T-helper 2 cell treated with Interferon-gamma antibody and Interleukin-4, amounts not matched to agents 5 μg/mL and 100 μg/mL, for 36 hours (primary cell): Measurements from ENCODE around the gene STARD5.
A peak's percentile ranks its signal among the peaks of the same experiment; 100 is the strongest.

ENCODE experiments used
- DNase-seq: peaks from one replicate; pipeline ENCODE4 v3.0.0; 2021; ENCODE audit warnings: low spot score
- H3K27ac Mint-ChIP-seq: one replicate; pipeline ENCODE4 v1.8.0; 2021; ENCODE audit warnings: mild to moderate bottlenecking, mixed read lengths
- H3K27me3 Mint-ChIP-seq: one replicate; pipeline ENCODE4 v1.8.0; 2021; ENCODE audit warnings: low read depth, mixed read lengths
- H3K36me3 Mint-ChIP-seq: one replicate; pipeline ENCODE4 v1.8.0; 2021; ENCODE audit warnings: low read depth, mixed read lengths
- H3K4me1 Mint-ChIP-seq: one replicate; pipeline ENCODE4 v1.8.0; 2021; ENCODE audit warnings: low read depth, mixed read lengths
- H3K4me3 Mint-ChIP-seq: one replicate; pipeline ENCODE4 v1.8.0; 2022; ENCODE audit warnings: mild to moderate bottlenecking, moderate library complexity, mixed read lengths
- H3K9me3 Mint-ChIP-seq: one replicate; pipeline ENCODE4 v1.8.0; 2021; ENCODE audit warnings: mixed read lengths

The STARD5 gene

DNA sequence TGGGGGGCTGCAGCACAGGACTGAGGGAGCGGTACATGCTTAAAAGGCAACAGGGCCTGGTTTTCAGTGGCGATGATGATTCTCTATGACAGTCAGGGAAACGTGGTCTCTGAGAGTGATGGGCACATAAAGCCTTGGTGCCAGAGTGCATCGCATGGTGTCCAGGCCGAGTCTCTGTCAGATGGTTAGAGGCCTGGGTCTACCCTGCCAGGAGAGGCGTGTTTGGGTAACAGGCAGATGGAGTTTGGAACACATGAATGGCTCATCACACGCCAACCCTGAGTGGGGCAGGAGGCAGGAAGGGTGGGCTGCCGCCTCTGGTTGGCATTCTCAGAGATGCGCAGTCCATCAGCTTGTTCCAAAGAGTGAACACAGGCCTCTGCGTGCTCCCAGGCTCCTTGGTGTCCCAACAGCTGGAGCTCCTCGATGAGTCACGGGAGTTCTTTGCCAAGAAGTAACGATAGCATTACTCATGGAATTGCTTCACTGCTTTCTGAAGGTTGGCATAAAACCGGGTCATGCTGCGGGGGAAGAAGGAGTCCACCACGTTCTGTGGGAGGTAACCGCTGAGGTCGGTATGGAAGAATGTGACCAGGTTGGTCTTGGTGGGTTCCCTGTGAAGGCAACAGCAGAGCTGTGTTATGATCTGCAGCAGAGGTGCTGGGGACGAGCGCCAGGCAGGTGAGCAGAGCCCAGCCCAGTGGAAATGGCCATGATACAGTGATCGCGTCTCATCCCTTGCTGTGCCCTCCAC is 11.0 kb downstream of the STARD5 start:
- Mint-ChIP-seq H3K4me1 (peaks cover 41% of the 10 kb centered on the region), H3K27ac (no peak overlapping the region), H3K9me3 (no peaks in the 10 kb centered on the region), H3K4me3 (no peak overlapping the region), H3K36me3 (peaks cover 73% of the 10 kb centered on the region), H3K27me3 (no peaks in the 10 kb centered on the region)
- no peak for DNase-seq

DNA sequence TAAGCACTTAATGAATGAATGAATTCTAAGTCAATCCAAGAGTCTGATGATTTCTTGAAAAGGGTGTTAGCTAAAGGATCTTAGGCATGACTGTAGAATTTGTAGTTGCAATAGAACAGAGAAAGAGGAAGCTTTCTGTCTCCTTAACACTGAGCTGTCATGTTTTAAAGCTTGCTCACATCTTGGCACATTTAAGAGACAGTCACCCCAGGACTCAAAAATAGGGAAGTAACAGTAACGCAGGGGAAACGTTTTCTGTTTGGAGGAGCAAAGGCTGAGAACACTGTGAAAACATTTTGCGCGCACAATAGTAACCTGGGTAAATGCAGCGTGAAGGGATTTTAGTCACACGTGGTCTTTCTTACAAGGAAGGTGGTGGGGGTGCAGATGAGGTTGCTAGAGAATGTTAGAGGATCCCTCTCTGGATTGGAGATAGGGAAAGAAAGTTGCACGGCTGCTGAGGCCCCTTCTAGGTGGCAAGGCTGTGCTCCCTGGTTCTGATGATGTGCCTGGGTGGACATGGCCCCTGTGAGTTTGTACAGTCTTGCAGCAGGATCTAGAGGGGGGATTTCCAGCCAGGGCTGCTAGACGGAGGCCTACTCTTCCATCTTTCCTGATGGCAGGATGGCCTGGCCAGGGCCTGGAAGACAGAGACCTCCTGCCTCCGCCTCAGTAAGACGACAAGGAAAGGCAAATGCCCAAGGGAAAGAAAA is 12.0 kb downstream of the STARD5 start:
- Mint-ChIP-seq H3K9me3 (no peaks in the 10 kb centered on the region), H3K4me3 (no peak overlapping the region), H3K27ac (peak overlapping the region; percentile 46), H3K4me1 (peaks cover 45% of the 10 kb centered on the region), H3K27me3 (no peaks in the 10 kb centered on the region), H3K36me3 (peaks cover 77% of the 10 kb centered on the region)
- no peak for DNase-seq

DNA sequence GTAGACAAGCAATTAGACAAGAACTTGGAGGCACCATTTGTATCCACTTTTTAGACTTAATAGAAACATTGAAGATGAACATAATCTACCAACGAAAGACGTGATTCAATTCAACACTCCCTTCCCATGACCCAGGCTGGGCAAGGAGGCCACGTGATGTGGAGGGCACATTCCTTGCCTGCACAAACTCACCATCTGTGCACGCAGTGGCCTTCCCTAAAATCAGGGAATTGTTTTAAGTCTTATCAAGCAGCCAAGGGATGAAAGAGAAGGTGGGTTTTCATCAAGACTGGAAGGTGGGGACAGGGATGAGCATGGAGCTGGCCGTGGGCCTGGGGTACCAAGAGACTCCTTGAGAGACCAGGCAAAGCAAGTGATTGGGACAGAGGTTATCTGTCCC is 13.5 kb downstream of the STARD5 start:
- Mint-ChIP-seq H3K9me3 (no peaks in the 10 kb centered on the region), H3K27me3 (no peaks in the 10 kb centered on the region), H3K4me3 (no peak overlapping the region), H3K27ac (no peak overlapping the region), H3K36me3 (peaks cover 85% of the 10 kb centered on the region), H3K4me1 (peaks cover 49% of the 10 kb centered on the region)
- DNase-seq, result no peak

DNA sequence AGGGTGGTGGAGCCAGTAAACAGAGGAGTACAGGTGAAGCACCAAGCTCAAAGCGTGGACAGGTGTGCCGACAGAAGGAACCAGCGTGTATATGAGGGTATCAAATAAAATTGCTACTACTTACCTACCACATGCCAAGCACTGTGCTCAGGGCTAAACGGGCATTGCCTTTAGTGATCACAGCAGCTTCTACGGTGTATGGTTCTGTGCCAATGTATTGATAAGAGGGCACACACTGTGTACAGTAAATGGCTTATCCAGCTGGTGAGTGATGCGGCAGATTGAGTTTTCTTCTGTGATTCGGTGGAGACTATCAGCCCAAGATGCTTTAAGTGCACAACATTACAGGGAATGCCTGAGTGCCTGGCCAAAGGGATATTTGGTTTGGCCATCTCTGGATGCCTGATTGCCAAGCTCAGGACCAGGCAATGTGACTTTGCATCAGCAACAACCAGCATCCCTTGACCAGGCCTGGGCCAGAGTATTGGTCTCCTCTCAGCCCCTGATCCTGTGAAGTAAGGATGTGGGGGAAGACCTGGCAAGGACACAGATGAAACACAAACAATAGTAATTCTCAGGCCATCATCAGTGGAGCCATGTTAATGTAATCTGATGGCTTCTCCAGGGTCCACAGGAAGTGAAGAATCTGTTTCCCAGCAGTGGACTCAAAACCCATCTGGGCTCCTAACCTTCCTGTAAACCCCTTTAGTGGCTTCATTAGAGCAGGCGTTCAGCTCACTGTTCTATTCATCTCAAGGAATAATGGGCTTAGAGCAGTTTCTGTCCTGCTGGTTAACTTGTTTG is 14.1 kb downstream of the STARD5 start:
- no peak overlapping the region for H3K27ac Mint-ChIP-seq
- H3K9me3 Mint-ChIP-seq, result no peaks in the 10 kb centered on the region
- no peak overlapping the region for H3K4me3 Mint-ChIP-seq
- peaks cover 46% of the 10 kb centered on the region for H3K4me1 Mint-ChIP-seq
- H3K36me3 Mint-ChIP-seq, result peaks cover 88% of the 10 kb centered on the region
- no peak for DNase-seq
- no peaks in the 10 kb centered on the region for H3K27me3 Mint-ChIP-seq

DNA sequence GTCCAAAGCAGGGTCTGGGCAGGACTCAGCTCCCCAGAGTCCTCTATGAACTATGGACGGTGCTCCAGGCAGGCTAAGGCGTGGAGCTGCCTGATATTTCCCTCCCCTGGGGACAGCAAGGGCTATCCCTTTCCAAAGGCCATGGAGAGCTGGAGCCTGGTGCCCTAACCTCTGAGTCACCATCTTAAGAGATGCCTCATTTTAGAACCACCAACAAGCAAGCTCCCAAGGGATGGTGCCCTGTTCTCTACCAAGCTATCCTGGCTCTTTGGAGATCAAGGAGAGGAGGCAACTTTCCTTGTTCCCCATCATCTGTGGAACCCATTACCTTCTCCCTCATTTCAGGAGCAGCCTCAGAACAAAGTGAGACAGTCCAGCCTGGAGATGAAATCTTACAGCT is 15.7 kb downstream of the STARD5 start:
- Mint-ChIP-seq H3K36me3 (peaks cover 99% of the 10 kb centered on the region), H3K4me1 (peaks cover 57% of the 10 kb centered on the region), H3K4me3 (no peak overlapping the region), H3K27me3 (no peaks in the 10 kb centered on the region), H3K27ac (no peak overlapping the region), H3K9me3 (no peaks in the 10 kb centered on the region)
- DNase-seq, result no peak

DNA sequence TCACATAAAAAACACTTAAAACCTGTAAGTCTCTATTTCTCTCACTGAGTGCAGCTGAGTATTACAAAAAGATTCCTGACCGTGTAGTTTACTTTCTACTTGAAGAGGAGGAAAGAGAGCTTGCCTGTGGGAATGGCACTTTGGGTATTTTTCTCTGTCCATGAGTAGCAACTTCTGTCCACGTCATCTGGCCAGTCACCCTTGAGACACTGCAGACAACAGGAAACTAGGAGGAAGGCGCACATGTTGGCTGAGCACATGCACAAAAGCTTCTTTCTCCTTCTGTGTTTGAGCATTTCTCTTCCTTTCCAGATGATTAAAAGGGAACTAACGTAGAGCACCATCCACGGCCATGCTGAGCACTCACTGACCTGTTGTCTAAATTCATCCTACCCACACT is 19.7 kb downstream of the STARD5 start:
- Mint-ChIP-seq H3K27ac (peak overlapping the region; percentile 84), H3K36me3 (peaks cover 99% of the 10 kb centered on the region), H3K4me1 (peaks cover 60% of the 10 kb centered on the region), H3K9me3 (no peaks in the 10 kb centered on the region), H3K27me3 (no peaks in the 10 kb centered on the region), H3K4me3 (peak overlapping the region; percentile 97)
- DNase-seq, result no peak

- H3K27ac Mint-ChIP-seq, result peak overlapping the region; percentile 92
- peaks cover 99% of the 10 kb centered on the region for H3K36me3 Mint-ChIP-seq
- H3K4me1 Mint-ChIP-seq, result peaks cover 60% of the 10 kb centered on the region
- no peaks in the 10 kb centered on the region for H3K9me3 Mint-ChIP-seq
- DNase-seq, result no peak
- H3K27me3 Mint-ChIP-seq, result no peaks in the 10 kb centered on the region
- H3K4me3 Mint-ChIP-seq, result peak overlapping the region; percentile 97
Measured at GRCh38 chr15:81303244-81304225, 20.4 kb downstream of the STARD5 start.

- peak overlapping the region; percentile 92 for H3K27ac Mint-ChIP-seq
- no peaks in the 10 kb centered on the region for H3K9me3 Mint-ChIP-seq
- DNase-seq, result no peak
- peaks cover 100% of the 10 kb centered on the region for H3K36me3 Mint-ChIP-seq
- H3K4me3 Mint-ChIP-seq, result peak overlapping the region; percentile 97
- H3K27me3 Mint-ChIP-seq, result no peaks in the 10 kb centered on the region
- H3K4me1 Mint-ChIP-seq, result peaks cover 60% of the 10 kb centered on the region
Measured at GRCh38 chr15:81302701-81303109, 21.2 kb downstream of the STARD5 start.

DNA sequence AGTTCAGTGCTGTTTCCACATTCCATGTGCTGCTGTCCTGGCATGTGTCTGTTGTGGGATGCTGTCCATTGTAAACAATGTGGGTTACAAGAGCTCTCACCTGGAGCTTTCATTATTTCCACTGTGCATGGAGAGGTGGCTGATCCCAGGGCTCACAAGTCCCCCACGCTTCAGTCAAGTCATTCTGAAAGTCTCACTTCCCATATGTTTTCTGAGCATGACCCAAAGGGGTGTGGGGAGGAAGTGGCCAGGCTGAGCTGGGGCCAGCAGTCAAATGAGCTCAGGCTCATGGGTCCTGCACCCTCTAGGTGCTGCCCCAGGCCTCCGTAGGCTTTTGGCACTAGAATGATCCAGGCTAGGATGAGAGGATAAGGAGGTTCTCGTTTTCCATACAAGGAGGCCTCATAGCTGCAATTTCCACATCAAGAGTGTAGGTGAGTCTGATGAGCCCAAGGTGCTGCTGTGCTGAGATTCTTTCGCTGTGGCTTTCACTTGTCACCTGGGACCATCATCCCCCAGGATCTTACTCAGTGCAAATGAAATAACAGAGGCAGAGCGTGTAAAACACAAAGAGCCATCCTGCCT is 22.0 kb downstream of the STARD5 start:
- Mint-ChIP-seq H3K9me3 (no peaks in the 10 kb centered on the region), H3K4me3 (peak overlapping the region; percentile 97), H3K36me3 (peaks cover 100% of the 10 kb centered on the region), H3K4me1 (peaks cover 55% of the 10 kb centered on the region), H3K27me3 (no peaks in the 10 kb centered on the region), H3K27ac (peak overlapping the region; percentile 92)
- peak; percentile 67 for DNase-seq

DNA sequence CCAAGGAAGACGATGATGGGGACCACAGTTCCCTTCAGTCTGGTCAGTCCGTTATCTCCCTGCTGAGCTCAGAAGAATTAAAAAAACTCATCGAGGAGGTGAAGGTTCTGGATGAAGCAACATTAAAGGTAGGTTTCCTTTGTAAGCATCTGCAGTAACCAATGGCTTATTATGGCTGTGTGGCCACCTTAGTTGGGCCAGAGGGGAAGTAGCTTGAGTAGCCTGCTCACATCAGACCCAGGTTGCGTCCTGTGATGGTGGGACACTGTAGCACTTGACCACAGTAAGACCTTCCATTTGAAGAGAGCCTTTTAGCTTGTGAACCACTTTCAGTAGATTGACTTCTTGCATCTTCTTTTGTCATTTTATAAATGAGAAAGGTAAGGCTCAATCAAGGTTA is 22.6 kb downstream of the STARD5 start:
- Mint-ChIP-seq H3K4me1 (peaks cover 54% of the 10 kb centered on the region), H3K9me3 (no peaks in the 10 kb centered on the region), H3K27ac (peak overlapping the region; percentile 92), H3K27me3 (no peaks in the 10 kb centered on the region), H3K4me3 (peak overlapping the region; percentile 97), H3K36me3 (peaks cover 97% of the 10 kb centered on the region)
- DNase-seq, result no peak

DNA sequence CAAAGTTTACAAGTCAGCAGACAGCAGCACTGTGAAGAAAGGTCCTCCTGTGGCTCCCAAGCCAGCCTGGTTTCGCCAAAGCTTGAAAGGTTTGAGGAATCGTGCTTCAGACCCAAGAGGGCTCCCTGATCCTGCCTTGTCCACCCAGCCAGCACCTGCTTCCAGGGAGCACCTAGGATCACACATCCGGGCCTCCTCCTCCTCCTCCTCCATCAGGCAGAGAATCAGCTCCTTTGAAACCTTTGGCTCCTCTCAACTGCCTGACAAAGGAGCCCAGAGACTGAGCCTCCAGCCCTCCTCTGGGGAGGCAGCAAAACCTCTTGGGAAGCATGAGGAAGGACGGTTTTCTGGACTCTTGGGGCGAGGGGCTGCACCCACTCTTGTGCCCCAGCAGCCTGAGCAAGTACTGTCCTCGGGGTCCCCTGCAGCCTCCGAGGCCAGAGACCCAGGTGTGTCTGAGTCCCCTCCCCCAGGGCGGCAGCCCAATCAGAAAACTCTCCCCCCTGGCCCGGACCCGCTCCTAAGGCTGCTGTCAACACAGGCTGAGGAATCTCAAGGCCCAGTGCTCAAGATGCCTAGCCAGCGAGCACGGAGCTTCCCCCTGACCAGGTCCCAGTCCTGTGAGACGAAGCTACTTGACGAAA is 24.2 kb downstream of the STARD5 start:
- H3K4me3 Mint-ChIP-seq, result peak overlapping the region; percentile 97
- peaks cover 85% of the 10 kb centered on the region for H3K36me3 Mint-ChIP-seq
- H3K27me3 Mint-ChIP-seq, result no peaks in the 10 kb centered on the region
- H3K9me3 Mint-ChIP-seq, result no peaks in the 10 kb centered on the region
- H3K27ac Mint-ChIP-seq, result peak overlapping the region; percentile 53
- no peak for DNase-seq
- peaks cover 57% of the 10 kb centered on the region for H3K4me1 Mint-ChIP-seq

DNA sequence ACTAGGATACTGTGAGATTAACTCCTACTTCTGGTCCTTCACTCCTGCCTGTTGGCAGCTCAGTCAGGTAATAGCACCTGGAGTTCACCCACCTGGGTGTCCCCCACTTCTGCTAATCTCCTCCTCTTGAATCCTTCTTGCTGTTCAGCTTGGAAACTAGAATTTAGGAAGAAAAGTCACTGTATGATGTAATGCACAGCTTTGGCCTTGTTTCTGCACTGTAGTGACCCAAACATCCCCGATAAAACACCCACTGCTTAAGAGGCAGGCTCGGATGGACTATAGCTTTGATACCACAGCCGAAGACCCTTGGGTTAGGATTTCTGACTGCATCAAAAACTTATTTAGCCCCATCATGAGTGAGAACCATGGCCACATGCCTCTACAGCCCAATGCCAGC is 24.8 kb downstream of the STARD5 start:
- no peak for DNase-seq
- Mint-ChIP-seq H3K9me3 (no peaks in the 10 kb centered on the region), H3K4me1 (peaks cover 56% of the 10 kb centered on the region), H3K4me3 (peak overlapping the region; percentile 97), H3K36me3 (peaks cover 79% of the 10 kb centered on the region), H3K27me3 (no peaks in the 10 kb centered on the region), H3K27ac (peak overlapping the region; percentile 53)
